Uterine smooth muscle cell (primary cell): ENCODE measurements around the gene ZNF548. TPM values are rescaled to one million over a fixed set of nuclear protein-coding genes. Genes with fewer than 3 reads are reported as not detected.

Experiments
- total RNA-seq: library from RNA; depleted of rRNA; stranded (reverse); fragments of >200 nt; gene quantifications from 2 replicates; pipeline ENCODE4 v1.2.3, GENCODE V29; 2014

ZNF548 gene
- 22.1 and 26.4 TPM in 2 replicates for total RNA-seq

DNA sequence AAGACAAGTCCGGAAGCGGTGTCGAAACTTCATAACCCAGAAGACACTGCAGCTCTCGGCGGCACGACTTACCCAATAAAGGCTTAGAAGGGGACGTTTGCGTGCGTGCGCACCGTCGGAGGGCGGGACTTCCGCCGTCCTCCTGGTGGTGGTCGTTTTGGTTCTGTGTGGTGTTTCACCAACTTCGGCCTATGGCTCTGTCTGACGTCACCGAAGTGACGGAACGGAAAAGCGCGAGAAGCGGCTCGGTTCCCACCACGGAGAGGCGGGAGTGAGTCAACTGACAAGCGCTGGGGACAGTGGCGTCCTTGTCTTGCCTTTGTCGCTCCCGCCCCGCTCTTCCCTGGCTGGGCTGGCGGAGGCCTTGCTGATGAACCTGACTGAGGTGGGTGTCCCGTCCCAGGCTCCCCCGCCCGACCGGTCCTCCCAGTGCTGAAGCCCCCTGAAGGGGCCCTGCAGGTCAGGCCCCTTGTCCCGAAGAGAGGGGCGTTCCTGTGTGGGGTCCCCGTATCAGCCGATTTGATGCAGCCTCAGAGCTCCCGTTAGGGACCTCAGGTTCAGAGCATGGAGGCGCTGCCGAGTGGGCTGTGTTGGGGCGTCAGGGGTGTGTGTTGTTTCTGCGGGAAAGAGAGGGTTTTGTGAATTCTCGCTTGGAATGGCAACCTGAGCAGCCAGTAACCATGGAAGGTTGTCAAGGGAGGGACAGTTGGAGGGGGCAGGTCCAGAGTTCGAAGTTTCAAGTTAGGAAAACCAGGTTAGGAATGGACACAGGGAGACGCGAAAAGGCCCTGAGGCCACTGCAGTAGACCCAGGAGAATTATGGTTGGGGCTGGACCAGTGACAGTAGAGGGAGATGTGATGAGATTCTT lies at the start of gene ZNF548:
TSS of gene ZNF548 (plus strand) at position 125 of the 869 bp plus-strand sequence. CDS start at position 371, 246 bp downstream.

GRCh38 chr19:57350877-57351805 lies 38.5 kb upstream of the ZNF548 start, which contains the start of gene ZNF304:
Gene ZNF304, plus strand, starts transcription at chr19:57351271. Its CDS starts 394 bp downstream, at chr19:57351665.

GRCh38 chr19:57362997-57363687 lies 26.5 kb upstream of the ZNF548 start, which contains the start of the genes TRAPPC2B and ZNF547:
Gene TRAPPC2B, plus strand, starts transcription at chr19:57363551. Its CDS starts 1,283 bp downstream, at chr19:57364834.
Gene ZNF547, plus strand, starts transcription at chr19:57363551. Its CDS starts 5,005 bp downstream, at chr19:57368556.

GRCh38 chr19:57410877-57411671 lies 21.4 kb downstream of the ZNF548 start, which contains the start of gene ZNF17:
Gene ZNF17, plus strand, starts transcription at chr19:57411161. Its CDS starts 2,455 bp downstream, at chr19:57413616.

DNA sequence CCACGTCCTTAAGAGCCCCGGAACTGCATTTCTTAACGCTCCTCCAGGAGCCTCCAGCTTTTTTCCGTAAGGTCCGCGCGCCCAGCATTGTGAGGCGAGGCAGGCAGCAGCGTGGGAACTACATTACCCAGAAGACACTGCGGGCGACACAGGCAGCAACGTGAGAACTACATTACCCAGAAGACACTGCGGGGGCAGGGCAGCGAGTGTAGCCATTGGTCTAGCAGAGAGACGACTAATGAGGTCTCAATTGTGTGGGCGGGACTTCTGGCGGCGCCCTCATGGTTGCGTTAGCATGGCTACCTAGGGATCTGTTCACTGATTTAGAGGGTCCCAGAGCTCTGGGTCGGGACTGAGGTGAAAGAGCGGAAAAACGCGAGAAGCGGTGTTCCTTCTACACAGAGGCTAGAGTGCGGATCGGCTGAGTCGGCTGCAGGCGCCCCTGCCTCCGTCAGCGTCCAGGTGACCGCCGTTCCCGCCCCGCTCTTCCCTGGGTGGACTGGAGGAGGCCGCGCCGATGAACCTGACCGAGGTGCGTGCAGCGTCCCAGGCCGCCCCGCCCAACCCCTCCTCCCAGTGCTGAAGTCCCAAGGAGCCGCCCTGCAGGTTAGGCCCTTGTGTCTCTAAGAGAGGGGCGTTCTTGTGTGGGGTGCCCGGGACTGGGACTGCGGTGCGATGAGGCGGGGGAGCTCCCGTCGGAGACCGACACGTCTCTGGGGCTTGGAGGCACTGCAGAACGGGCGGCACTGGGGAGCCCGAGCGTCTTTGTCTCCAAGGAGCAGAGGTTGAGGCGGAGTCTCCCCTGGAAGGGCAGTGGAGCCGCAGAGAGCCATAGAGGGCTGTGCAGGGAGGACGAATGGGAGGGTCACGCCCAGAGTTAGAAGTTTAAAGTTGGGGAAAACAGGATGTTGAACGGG lies 45.7 kb downstream of the ZNF548 start, which contains the start of gene ZNF749:
TSS of gene ZNF749 (plus strand) at position 264 of the 917 bp plus-strand sequence. CDS start at position 518, 254 bp downstream.

Other genes starting within 250 kb of the ZNF548 start
- not detected in 2 replicates for gene ZIM3, start 244.7 kb upstream of the ZNF548 start, total RNA-seq
- not detected in 2 replicates for gene DUXA, start 222.4 kb upstream of the ZNF548 start, total RNA-seq
- gene ZNF264, start 198.4 kb upstream of the ZNF548 start, total RNA-seq, result 34.3 and 45.7 TPM in 2 replicates
- 0.25 and 1.00 TPM in 2 replicates for gene AURKC, start 158.8 kb upstream of the ZNF548 start, total RNA-seq
- 20.7 and 36.6 TPM in 2 replicates for gene ZNF805, start 149.2 kb upstream of the ZNF548 start, total RNA-seq
- gene ZNF460, start 109.4 kb upstream of the ZNF548 start, total RNA-seq, result 56.3 and 77.2 TPM in 2 replicates
- gene ZNF543, start 69.4 kb upstream of the ZNF548 start, total RNA-seq, result 9.4 and 12.1 TPM in 2 replicates
- 9.9 and 11.4 TPM in 2 replicates for gene ZNF304, start 38.6 kb upstream of the ZNF548 start, total RNA-seq
- gene TRAPPC2B, start 26.3 kb upstream of the ZNF548 start, total RNA-seq, result 12.7 and 15.1 TPM in 2 replicates
- gene ZNF547, start 26.3 kb upstream of the ZNF548 start, total RNA-seq, result 3.2 and 4.1 TPM in 2 replicates
- 13.7 and 14.0 TPM in 2 replicates for gene ZNF17, start 21.3 kb downstream of the ZNF548 start, total RNA-seq
- gene ZNF749, start 45.5 kb downstream of the ZNF548 start, total RNA-seq, result 8.4 and 9.0 TPM in 2 replicates
- gene VN1R1, start 67.3 kb downstream of the ZNF548 start, total RNA-seq, result 0.55 and 0.62 TPM in 2 replicates
- gene ZNF772, start 87.7 kb downstream of the ZNF548 start, total RNA-seq, result 17.2 and 19.6 TPM in 2 replicates
- 10.3 and 13.1 TPM in 2 replicates for gene ZNF419, start 97.9 kb downstream of the ZNF548 start, total RNA-seq
- gene ZNF773, start 110.1 kb downstream of the ZNF548 start, total RNA-seq, result 21.5 and 27.0 TPM in 2 replicates
- gene ZNF549, start 137.5 kb downstream of the ZNF548 start, total RNA-seq, result 4.8 and 4.9 TPM in 2 replicates
- gene ZNF550, start 170.0 kb downstream of the ZNF548 start, total RNA-seq, result 9.0 and 11.0 TPM in 2 replicates
- gene ZNF416, start 189.1 kb downstream of the ZNF548 start, total RNA-seq, result 6.0 TPM in 2 replicates
- gene ZIK1, start 194.3 kb downstream of the ZNF548 start, total RNA-seq, result 4.7 and 9.2 TPM in 2 replicates
- 5.1 and 13.3 TPM in 2 replicates for gene ZNF530, start 210.0 kb downstream of the ZNF548 start, total RNA-seq
- 19.9 and 20.1 TPM in 2 replicates for gene ZNF134, start 224.4 kb downstream of the ZNF548 start, total RNA-seq
- gene ZNF211, start 243.3 kb downstream of the ZNF548 start, total RNA-seq, result 6.7 and 7.1 TPM in 2 replicates